Right renal pelvis (tissue), 4 donors: ENCODE results near the gene CHCHD6. TPM values are rescaled to one million over a fixed set of nuclear protein-coding genes. Genes with fewer than 3 reads are reported as not detected.
"Not testable (repeated sequence)": the region's sequence is repeated elsewhere in the genome, so short reads cannot be mapped to it uniquely, and the experiment has no call there.

Source experiments
- DNase-seq, 4 donors: peaks; one replicate each; pipeline ENCODE4 v3.0.0-alpha.2; 2013; ENCODE audit warnings: low read depth in 4 of 4, low spot score in 3 of 4, missing footprints in 1 of 4
- polyA plus RNA-seq, 4 donors: library from polyadenylated mRNA; unstranded; fragments of 120-200 nt; gene quantifications; one replicate each; pipeline ENCODE4 v1.2.1, GENCODE V29; 2013; ENCODE audit not compliant: insufficient read length in 4 of 4

The CHCHD6 gene
- polyA plus RNA-seq, 4 donors = 17.5 to 23.2 (median 18.1) TPM

- no peak for DNase-seq
Measured at GRCh38 chr3:126763035-126763434, 59.0 kb downstream of the CHCHD6 start.

- no peak for DNase-seq
Measured at GRCh38 chr3:126765187-126766069, 61.4 kb downstream of the CHCHD6 start.

GRCh38 chr3:126766653-126767052 lies 62.6 kb downstream of the CHCHD6 start:
- no peak for DNase-seq

DNA sequence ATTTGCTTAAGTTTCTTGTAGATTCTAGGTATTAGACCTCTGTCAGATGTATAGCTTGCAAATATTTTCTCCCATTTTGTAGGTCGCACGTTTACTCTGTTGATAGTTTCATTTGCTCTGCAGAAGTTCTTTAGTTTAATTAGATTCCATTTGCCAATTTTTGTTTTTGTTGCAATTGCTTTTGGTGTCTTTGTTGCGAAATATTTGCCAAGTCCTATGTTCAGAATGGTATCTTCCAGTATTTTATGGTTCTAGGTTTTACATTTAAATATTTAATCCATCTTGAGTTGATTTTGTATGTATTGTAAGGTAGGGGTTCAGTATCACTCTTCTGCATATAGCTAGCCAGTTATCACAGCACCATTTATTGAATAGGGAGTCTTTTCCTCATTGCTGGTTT lies 64.9 kb downstream of the CHCHD6 start:
- DNase-seq = no peak

GRCh38 chr3:126770096-126770495 lies 66.1 kb downstream of the CHCHD6 start:
- no peak for DNase-seq

DNA sequence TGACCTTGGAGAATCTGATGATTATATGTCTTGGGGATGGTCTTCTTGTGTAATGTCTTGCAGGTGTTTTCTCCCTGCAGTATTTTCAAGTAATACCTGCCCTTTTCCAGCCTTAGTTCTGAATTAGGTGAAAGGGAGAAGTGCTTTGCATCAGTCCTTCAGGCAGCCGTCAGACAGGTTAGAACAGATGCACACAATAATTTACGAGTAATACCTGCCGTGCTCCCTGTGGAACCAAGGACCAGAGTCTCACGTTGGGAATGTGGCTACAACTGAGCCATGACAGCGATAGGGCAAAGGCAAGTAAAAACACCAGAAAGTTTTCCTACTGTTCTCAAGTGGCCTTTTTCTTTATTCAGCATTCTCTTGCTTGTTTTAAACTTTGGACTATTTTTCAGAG lies 69.1 kb downstream of the CHCHD6 start:
- no peak for DNase-seq

- no peak for DNase-seq
Measured at GRCh38 chr3:126773783-126774182, 69.7 kb downstream of the CHCHD6 start.

GRCh38 chr3:126777366-126777765 lies 73.3 kb downstream of the CHCHD6 start:
- no peak for DNase-seq

- no peak for DNase-seq
Measured at GRCh38 chr3:126780666-126781065, 76.6 kb downstream of the CHCHD6 start.

DNA sequence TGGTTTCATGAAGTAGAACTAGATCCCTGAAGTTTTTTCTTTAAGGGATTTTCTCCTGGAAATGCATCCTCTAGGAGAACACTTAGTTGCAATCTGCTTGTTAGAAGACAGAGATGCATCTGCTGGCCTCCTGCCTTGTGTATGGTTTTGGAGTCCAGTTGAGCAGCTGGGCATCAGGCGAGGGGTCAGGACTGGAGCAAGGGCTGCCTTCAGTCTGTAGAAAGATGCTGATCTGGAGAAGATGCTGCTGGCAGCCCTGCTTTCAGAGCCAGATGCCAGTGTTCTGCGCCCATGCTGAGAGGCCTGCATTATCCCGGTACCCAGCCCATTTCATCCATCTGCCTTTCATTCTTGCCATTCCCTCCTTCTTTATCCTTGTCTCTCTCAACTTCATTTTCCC lies 77.4 kb downstream of the CHCHD6 start:
- DNase-seq = no peak

- DNase-seq = peak in 3 of 4 donors; percentile 5 to 6 (median 5)
Measured at GRCh38 chr3:126781889-126782491, 78.0 kb downstream of the CHCHD6 start.

DNA sequence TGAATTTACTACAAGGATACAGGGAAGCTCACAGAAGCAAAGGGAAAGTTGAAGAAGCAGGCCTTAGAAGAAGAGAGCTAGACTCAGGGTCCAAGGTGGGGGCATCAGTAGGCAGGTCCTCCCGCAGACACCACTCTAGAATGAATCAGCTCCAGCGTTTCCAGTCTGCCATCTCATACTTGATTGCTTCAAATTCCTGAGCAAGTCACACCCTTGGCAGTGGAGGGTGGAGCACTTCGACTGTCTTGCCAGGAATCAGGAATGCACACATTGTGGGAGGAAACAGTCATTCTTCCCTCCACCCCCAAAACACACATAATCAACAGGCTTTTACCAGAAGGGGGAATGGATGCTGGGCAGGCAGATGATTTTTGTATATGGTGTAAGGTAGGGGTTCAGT lies 78.5 kb downstream of the CHCHD6 start:
- DNase-seq = no peak

- no peak for DNase-seq
Measured at GRCh38 chr3:126784254-126784653, 80.2 kb downstream of the CHCHD6 start.

DNA sequence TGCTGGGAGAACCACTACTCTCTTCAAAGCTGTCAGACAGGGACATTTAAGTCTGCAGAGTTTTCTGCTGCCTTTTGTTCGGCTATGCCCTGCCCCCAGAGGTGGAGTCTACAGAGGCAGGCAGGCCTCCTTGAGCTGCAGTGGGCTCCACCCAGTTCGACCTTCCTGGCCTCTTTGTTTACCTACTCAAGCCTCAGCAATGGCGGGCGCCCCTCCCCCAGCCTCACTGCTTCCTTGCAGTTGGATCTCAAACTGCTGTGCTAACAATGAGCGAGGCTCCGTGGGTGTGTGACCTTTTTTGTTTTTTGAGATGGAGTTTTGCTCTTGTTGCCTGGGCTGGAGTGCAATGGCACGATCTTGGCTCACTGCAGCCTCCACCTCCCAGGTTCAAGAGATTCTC lies 87.3 kb downstream of the CHCHD6 start:
- DNase-seq = not testable (repeated sequence)

DNA sequence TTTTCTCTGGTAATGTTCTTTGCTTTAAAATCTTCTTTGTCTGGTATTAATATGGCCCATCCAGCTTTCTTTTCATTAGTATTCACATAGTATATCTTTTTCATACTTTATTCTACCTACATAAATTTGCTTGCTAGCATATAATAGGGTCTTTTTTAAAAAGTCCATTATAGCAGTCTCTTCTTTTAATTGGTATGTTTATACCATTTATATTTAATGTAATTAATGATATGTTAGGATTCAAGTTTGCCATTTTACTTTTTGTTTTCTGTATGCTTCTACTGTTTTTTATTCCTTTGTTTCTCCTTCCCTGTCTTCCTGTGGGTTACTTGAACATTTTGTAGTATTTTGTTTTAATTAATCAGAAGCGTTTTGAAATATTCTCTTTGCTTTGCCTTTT lies 89.0 kb downstream of the CHCHD6 start:
- no peak for DNase-seq

- DNase-seq = no peak
Measured at GRCh38 chr3:126797563-126797962, 93.5 kb downstream of the CHCHD6 start.

DNA sequence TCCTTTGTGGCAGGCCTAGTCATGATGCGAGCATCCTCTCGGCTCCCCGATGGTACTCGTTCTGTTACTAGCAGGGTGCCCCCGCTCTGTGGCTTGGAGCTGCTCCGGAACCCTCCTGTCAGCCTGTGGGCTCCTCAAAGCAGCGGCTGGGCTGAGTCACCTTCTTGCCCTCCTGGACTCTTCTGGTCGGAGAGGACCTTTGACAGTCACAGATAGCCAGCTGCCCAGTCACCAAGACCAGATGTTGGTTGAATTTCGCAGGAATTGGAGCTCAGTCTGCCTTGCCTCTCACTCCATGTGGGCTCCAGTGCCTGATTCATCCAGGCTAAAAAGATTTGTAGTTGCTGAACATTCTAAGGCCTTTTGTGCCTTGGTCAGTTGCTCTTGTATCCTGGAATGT lies 94.5 kb downstream of the CHCHD6 start:
- no peak for DNase-seq

DNA sequence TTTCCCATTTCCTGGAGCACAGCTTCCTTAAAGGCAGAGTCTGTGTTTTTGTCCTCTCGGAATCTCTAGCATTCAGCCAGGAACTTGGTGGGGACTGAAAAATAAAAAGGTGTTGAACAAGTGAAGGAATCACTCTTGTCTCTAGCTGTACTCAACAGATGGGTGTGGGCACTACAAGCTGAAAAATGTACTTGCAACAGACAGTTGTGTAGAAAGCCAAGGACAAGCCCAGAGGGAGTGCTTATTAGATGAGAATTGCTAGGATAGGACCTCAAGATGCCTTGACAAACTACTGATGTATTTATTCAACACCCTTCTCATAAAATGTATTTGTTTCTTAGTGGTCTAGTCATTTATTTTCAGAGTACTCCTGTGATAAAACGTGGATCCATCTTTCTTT lies 95.1 kb downstream of the CHCHD6 start:
- no peak for DNase-seq

DNA sequence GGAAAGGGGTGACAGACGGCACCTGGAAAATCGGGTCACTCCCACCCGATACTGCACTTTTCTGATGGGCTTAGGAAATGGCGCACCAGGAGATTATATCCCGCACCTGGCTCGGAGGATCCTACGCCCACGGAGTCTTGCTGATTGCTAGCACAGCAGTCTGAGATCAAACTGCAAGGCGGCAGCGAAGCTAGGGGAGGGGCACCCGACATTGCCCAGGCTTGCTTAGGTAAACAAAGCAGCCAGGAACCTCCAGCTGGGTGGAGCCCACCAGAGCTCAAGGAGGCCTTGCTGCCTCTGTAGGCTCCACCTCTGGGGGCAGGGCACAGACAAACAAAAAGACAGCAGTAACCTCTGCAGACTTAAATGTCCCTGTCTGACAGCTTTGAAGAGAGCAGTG lies 97.3 kb downstream of the CHCHD6 start:
- not testable (repeated sequence) for DNase-seq

- DNase-seq = no peak
Measured at GRCh38 chr3:126807795-126808194, 103.8 kb downstream of the CHCHD6 start.

DNA sequence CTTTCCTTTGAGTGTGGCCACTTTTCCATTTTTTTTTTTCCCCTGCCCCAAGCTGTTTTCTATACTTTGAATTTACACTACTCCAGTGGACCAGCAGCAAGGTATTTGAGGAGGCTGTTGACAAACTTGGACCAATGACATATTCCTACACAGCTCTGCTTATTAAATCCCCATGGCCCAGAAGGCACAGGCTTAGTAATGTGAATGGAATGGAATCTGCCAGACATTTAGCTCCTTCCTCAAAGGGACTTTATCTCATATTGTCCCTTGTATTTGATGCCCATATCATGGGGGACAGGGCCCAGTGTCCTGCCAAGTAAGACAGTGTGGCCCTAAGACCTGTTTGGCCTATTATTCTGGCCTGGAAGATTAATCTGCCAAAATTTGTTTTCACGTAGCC lies 107.5 kb downstream of the CHCHD6 start:
- no peak for DNase-seq

- no peak for DNase-seq
Measured at GRCh38 chr3:126816298-126816697, 112.3 kb downstream of the CHCHD6 start.
